HK-2 (cell line): Measurements from ENCODE around the gene GOLGA8J.
"Not testable (repeated sequence)": the region's sequence is repeated elsewhere in the genome, so short reads cannot be mapped to it uniquely, and the experiment has no call there.

Experiments
- DNase-seq: peaks from one replicate; pipeline ENCODE4 v3.0.0-alpha.2; 2018; ENCODE audit not compliant: unreplicated experiment

The GOLGA8J gene

DNA sequence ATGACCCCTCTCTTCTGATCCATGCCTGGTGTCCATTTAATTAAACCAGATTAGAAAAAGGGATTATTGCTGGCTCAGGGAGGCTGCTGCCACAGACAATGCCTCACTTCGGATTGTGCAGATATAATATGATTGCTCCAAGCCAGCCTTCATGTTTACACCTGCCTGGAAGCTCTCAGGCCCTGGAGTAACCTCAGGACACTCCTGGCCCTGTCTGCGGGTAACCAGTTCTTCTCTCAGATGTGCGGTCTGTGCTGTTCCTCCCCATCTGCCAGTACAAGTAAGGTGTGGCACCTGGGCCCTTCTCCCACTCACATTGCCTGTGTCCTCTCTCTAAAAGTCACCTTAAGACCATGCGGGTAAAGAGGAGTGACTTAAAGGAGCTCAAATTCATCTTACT is 8.8 kb upstream of the GOLGA8J start:
- no peak for DNase-seq

DNA sequence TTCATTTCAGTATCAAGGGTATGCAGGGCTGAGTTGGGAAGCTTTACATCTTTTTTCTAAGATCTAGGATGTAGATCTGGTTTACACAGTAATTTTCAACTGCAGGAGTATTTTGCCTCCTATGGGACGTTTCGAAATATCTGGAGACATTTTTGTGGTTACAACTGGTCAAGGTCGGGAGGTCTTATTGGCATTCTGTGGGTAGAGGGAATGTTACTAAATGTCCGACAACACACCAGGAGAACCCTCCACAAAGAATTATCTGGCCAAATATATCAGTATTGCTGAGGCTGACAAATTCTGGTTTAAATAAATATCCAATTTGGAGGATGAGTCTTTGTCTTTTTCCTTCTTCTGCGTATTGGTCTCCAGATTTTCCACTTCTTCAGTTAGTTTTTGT is 1.9 kb upstream of the GOLGA8J start:
- not testable (repeated sequence) for DNase-seq

- DNase-seq, result not testable (repeated sequence)
These were observed 15.1 kb downstream of the GOLGA8J start for GRCh38 chr15:30097827-30098226.

- DNase-seq, result not testable (repeated sequence)
These were observed 20.1 kb downstream of the GOLGA8J start for GRCh38 chr15:30102890-30103289.

- DNase-seq, result not testable (repeated sequence)
These were observed 21.3 kb downstream of the GOLGA8J start for GRCh38 chr15:30103941-30104507.

DNA sequence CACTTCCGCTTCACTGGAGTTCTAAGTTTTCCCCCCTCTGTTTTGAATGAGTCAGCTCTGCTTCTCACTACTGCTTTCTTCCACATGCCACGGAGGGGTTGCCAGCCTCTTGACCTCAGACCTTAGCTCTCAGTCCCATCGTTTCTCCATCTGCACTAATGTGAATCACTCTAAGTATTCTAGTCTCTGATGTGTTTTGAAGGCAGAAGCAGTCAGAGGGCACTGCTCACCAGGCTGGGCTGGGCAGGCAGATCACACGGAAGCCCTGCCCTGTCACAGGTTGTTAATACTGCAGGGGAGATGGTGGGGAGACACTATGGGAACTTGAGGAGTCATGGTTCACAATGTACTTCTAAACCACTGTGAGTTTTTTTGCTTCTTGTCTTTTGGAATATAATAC is 27.8 kb downstream of the GOLGA8J start:
- DNase-seq, result not testable (repeated sequence)

GRCh38 chr15:30130066-30130465 is 47.3 kb downstream of the GOLGA8J start:
- not testable (repeated sequence) for DNase-seq

DNA sequence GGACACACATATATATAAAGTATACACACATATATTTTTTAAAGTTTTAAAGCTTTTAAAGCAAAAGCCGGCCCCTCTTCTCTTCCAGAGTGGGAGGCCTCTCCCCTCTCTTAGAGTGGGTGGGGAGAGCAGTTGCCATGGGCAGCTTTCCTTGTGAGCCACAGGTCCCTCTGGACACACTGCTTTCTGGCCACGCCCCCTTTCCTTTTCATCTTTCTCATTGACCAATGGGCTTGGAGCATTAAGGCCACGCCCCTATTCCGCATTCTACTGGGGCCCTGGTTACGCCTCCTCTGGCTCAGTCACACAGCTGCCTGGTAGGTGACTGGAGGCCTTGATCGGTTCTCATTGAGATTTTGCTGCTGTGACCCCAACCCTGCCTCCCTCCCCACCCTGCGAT is 52.0 kb downstream of the GOLGA8J start, which contains the start of gene GOLGA8T:
TSS of gene GOLGA8T (plus strand) at position 301 of the 400 bp plus-strand sequence. CDS start at position 399, 98 bp downstream.
- DNase-seq, result not testable (repeated sequence)
